OCI-LY3 (cell line): ENCODE measurements around the gene CALHM3.
"Not testable (repeated sequence)": the region's sequence is repeated elsewhere in the genome, so short reads cannot be mapped to it uniquely, and the experiment has no call there.

Experiments
- EZH2phosphoT487 ChIP-seq: fragments of 200-600 bp; shearing (Covaris generic); IDR thresholded peaks from 2 replicates; pipeline ENCODE4 v1.6.1; 2018; ENCODE audit warnings: antibody characterized with exemption, mixed run types, low read depth
- TF ChIP-seq, protein P1 (sequence below): fragments of 200-600, 300-600 bp; sonication (generic); IDR thresholded peaks from 2 replicates; pipeline ENCODE4 v1.5.1; 2014; ENCODE audit warnings: antibody characterized with exemption, low read length, low read depth

DNA sequence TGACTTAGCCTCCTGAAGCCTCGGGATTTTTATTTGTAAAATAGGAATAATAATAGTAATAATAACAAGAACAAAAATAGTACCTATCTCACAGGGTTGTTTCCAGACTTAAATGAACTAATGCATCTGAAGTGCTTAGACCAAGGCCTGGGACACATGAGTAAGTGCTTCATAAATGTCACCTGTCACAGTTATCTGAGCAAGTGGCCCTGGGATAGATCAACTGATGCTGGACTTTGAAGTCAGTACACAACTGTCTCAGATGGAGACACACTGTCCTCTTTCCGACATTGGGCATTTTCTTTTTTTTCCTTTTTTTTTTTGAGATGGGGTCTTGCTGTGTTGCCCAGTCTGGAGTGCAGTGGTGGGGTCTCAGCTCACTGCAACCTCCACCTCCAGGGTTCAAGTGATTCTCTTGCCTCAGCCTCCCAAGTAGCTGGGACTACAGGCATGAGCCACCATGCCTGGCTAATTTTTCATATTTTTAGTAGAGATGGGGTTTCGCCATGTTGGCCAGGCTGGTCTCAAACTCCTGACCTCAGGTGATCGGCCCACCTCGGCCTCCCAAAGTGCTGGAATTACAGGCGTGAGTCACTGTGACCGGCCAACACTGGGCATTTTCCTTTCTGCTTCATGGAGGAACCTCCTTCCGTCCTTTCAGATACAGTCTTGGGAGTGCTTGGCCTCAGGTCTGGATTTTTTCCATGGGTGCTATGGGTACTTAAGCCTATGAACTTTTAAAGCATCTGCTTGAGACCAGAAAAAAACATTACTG lies 7.8 kb upstream of the CALHM3 start:
- TF ChIP-seq, protein P1, sequence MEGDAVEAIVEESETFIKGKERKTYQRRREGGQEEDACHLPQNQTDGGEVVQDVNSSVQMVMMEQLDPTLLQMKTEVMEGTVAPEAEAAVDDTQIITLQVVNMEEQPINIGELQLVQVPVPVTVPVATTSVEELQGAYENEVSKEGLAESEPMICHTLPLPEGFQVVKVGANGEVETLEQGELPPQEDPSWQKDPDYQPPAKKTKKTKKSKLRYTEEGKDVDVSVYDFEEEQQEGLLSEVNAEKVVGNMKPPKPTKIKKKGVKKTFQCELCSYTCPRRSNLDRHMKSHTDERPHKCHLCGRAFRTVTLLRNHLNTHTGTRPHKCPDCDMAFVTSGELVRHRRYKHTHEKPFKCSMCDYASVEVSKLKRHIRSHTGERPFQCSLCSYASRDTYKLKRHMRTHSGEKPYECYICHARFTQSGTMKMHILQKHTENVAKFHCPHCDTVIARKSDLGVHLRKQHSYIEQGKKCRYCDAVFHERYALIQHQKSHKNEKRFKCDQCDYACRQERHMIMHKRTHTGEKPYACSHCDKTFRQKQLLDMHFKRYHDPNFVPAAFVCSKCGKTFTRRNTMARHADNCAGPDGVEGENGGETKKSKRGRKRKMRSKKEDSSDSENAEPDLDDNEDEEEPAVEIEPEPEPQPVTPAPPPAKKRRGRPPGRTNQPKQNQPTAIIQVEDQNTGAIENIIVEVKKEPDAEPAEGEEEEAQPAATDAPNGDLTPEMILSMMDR = not testable (repeated sequence)
- not testable (repeated sequence) for TF ChIP-seq EZH2phosphoT487
